ENCODE measurements around the gene ENTPD2. TPM values are rescaled to one million over a fixed set of nuclear protein-coding genes. Genes with fewer than 3 reads are reported as not detected.
"Not testable (repeated sequence)": the region's sequence is repeated elsewhere in the genome, so short reads cannot be mapped to it uniquely, and the experiment has no call there.

Gene ENTPD2
- total RNA-seq, 1 experiment from 2014 or later, result 32.5 TPM

- TF ChIP-seq CBX3 (IDR thresholded peaks at IDR 0.05; ENCODE audit: low read depth) (no peak), SIN3A (IDR thresholded peaks at IDR 0.05; ENCODE audit: low read depth) (no peak), FOSL1 (IDR thresholded peaks at IDR 0.05; ENCODE audit: low read depth) (no peak), SRF (IDR thresholded peaks at IDR 0.05; ENCODE audit: low read depth) (no peak), RAD21 (IDR thresholded peaks at IDR 0.05; ENCODE audit: low read depth) (no peak)
Measured at GRCh38 chr9:137006116-137007003, 47.5 kb downstream of the ENTPD2 start (continued).

GRCh38 chr9:137004285-137004684 is 49.6 kb downstream of the ENTPD2 start:
- H3K27ac ChIP-seq (ENCODE audit: low read depth, low read length); H3K9me2 ChIP-seq (ENCODE audit: insufficient read depth); intact Hi-C loops (cut with micrococcal nuclease); H3K9me3 ChIP-seq (ENCODE audit: control insufficient read depth in 1 of 2, insufficient read depth in 1 of 2, low read depth in 1 of 2, low read length in 2 of 2); H3K27me3 ChIP-seq (ENCODE audit: insufficient read depth, low read length); H3K9ac ChIP-seq (ENCODE audit: low read length); H3K4me2 ChIP-seq (ENCODE audit: low read length); H3K36me3 ChIP-seq (ENCODE audit: control insufficient read depth in 1 of 2, insufficient read depth in 2 of 2, low read length in 2 of 2); DNase-seq (ENCODE audit: low read depth, low spot score); H3K79me2 ChIP-seq (ENCODE audit: insufficient read depth, low read length); BruUV-seq (replicated peaks); H3K4me3 ChIP-seq (replicated peaks in 1 of 2; ENCODE audit: low read depth in 1 of 2, low read length in 2 of 2); ATAC-seq; RAD21 ChIA-PET (ENCODE audit: low non-redundant PET in 1 of 2, low total read pairs in 2 of 2, uncharacterized antibody in 2 of 2, unreplicated experiment in 2 of 2); H2AFZ ChIP-seq (ENCODE audit: low read depth, low read length, poor library complexity, severe bottlenecking); H4K20me1 ChIP-seq (ENCODE audit: insufficient read depth); POLR2A ChIA-PET: not testable (repeated sequence)
- H3K4me1 ChIP-seq (ENCODE audit: control insufficient read depth in 1 of 2, insufficient read depth in 2 of 2, low read length in 2 of 2), result peaks cover 7 to 24% of the 10 kb centered on the region in 2 experiments
- CTCF ChIA-PET, result interaction anchor here (1.2 kb wide), 1 partner anchor 31 kb away, joined by 3 read pairs; no protein-coding TSS in a partner anchor
- peak in 2 of 3 experiments; percentile 26 to 47; a peak in 3 of 6 replicates for TF ChIP-seq CTCF (IDR thresholded peaks at IDR 0.05 in 2 of 3, conservative IDR thresholded peaks at IDR 0.05 in 1 of 3; ENCODE audit: borderline replicate concordance in 1 of 3, insufficient read depth in 1 of 3, low read depth in 2 of 3, low read length in 2 of 3)

Data from HCT116 (cell line).